Osteocyte (in vitro differentiated cells): Measurements from ENCODE around the gene OR52B6. TPM values are rescaled to one million over a fixed set of nuclear protein-coding genes. Genes with fewer than 3 reads are reported as not detected.
A peak's percentile ranks its signal among the peaks of the same experiment; 100 is the strongest.

ENCODE experiments used
- DNase-seq: peaks from one replicate; pipeline ENCODE4 v3.0.0; 2021; ENCODE audit warnings: mixed read lengths; ENCODE audit not compliant: unreplicated experiment; ENCODE audit errors: extremely low spot score
- H3K27ac Mint-ChIP-seq: one replicate; pipeline ENCODE4 v1.8.0; 2021; ENCODE audit warnings: mild to moderate bottlenecking, mixed read lengths; ENCODE audit not compliant: unreplicated experiment
- H3K27me3 Mint-ChIP-seq: one replicate; pipeline ENCODE4 v1.8.0; 2021; ENCODE audit warnings: mixed read lengths; ENCODE audit not compliant: unreplicated experiment
- H3K36me3 Mint-ChIP-seq: one replicate; pipeline ENCODE4 v1.8.0; 2021; ENCODE audit warnings: mixed read lengths; ENCODE audit not compliant: unreplicated experiment
- H3K4me1 Mint-ChIP-seq: one replicate; pipeline ENCODE4 v1.8.0; 2021; ENCODE audit warnings: mixed read lengths; ENCODE audit not compliant: unreplicated experiment
- H3K4me3 Mint-ChIP-seq: one replicate; pipeline ENCODE4 v1.8.0; 2021; ENCODE audit warnings: mild to moderate bottlenecking, moderate library complexity, mixed read lengths; ENCODE audit not compliant: unreplicated experiment
- H3K9me3 Mint-ChIP-seq: one replicate; pipeline ENCODE4 v1.8.0; 2021; ENCODE audit warnings: mixed read lengths; ENCODE audit not compliant: unreplicated experiment
- CTCF ChIP-seq: fragments of 200-600 bp; sonication (generic); IDR thresholded peaks from 2 replicates; pipeline ENCODE4 v1.5.0; 2021; ENCODE audit warnings: antibody characterized with exemption, mild to moderate bottlenecking, moderate library complexity
- total RNA-seq: library from RNA; stranded (reverse); gene quantifications from 2 replicates; pipeline ENCODE4 v1.2.1, GENCODE V29; 2021

Gene OR52B6
- total RNA-seq, 1 donor from 2014 or later, result not detected

DNA sequence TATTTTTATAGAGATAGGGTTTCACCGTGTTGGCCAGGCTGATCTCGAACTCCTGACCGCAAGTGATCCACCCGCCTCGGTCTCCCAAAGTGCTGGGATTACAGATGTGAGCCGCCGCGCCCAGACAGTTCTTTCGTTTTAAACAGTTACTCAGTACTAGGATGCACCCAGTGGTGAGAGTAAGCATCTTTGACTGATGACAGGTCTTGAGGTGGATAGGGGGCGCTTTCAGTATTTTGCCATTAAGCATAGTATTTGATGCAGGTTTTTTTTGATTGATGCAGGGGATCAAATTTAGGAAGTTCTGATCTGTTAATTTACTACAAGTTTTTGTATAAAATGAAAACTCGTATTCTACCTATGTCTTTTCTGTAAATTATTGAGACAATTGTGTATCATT lies 30.9 kb downstream of the OR52B6 start:
- no peaks in the 10 kb centered on the region for H3K27me3 Mint-ChIP-seq
- DNase-seq, result no peak
- no peak overlapping the region for H3K27ac Mint-ChIP-seq
- no peak for TF ChIP-seq CTCF
- H3K9me3 Mint-ChIP-seq, result no peaks in the 10 kb centered on the region
- H3K36me3 Mint-ChIP-seq, result no peaks in the 10 kb centered on the region
- H3K4me3 Mint-ChIP-seq, result no peak overlapping the region
- H3K4me1 Mint-ChIP-seq, result peaks cover 6% of the 10 kb centered on the region

GRCh38 chr11:5618807-5619206 lies 38.1 kb downstream of the OR52B6 start:
- DNase-seq, result no peak
- H3K4me3 Mint-ChIP-seq, result no peak overlapping the region
- H3K27me3 Mint-ChIP-seq, result no peaks in the 10 kb centered on the region
- H3K36me3 Mint-ChIP-seq, result no peaks in the 10 kb centered on the region
- no peak for TF ChIP-seq CTCF
- peaks cover 37% of the 10 kb centered on the region for H3K4me1 Mint-ChIP-seq
- H3K9me3 Mint-ChIP-seq, result no peaks in the 10 kb centered on the region
- no peak overlapping the region for H3K27ac Mint-ChIP-seq

DNA sequence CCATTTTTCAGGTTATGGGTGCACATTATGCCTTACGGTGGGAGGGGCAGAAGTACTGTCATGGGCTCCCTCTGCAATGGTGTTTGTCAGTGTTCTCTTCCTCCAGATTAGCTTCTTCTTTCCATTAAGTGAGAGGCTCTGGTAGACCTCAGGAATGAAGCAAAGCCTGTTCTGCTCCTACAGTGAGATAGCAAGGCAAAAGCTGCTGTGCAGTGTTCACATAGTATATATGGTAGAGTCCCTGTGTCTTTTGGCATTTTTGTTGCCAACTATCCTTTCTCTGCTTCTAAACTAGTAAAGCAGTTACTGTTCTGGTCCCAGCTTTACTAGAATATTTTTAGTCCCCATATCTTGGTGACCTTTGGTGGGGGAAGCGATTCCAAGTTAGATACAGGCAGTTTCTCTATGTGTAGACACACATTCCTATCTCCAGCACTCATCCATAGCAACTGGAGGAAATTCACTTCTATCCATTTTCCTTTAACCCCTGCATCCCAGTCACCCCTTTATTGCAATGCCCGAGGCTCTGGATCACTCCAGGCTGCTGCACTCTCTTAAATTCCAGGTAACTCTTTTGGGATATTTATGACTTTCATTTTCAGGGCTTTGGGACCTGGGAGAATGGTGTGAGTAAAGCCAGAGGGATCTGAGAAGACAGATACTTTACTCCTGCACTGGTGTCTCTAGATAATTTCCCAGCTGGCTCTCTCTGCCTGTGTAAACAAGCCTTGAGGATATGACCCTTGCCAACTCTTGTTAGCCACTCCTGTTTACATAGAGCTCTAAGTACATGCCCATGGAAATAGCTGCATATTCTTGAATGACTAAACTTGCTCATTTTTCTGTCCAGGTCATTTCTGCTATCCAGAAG lies 40.2 kb downstream of the OR52B6 start:
- peak; percentile 56 for DNase-seq
- peak overlapping the region; percentile 31 for H3K4me3 Mint-ChIP-seq
- no peaks in the 10 kb centered on the region for H3K36me3 Mint-ChIP-seq

GRCh38 chr11:5621580-5621979 lies 40.9 kb downstream of the OR52B6 start:
- H3K27ac Mint-ChIP-seq, result peak overlapping the region; percentile 85
- H3K4me3 Mint-ChIP-seq, result no peak overlapping the region
- H3K4me1 Mint-ChIP-seq, result peaks cover 56% of the 10 kb centered on the region
- no peaks in the 10 kb centered on the region for H3K9me3 Mint-ChIP-seq
- peaks cover 2% of the 10 kb centered on the region for H3K36me3 Mint-ChIP-seq
- no peak for DNase-seq
- no peaks in the 10 kb centered on the region for H3K27me3 Mint-ChIP-seq
- no peak for TF ChIP-seq CTCF

More for the DNA sequence above, 40.2 kb downstream of the OR52B6 start:
- no peak for TF ChIP-seq CTCF
- H3K27me3 Mint-ChIP-seq, result no peaks in the 10 kb centered on the region
- H3K27ac Mint-ChIP-seq, result peak overlapping the region; percentile 85
- H3K9me3 Mint-ChIP-seq, result no peaks in the 10 kb centered on the region
- peaks cover 52% of the 10 kb centered on the region for H3K4me1 Mint-ChIP-seq

- Mint-ChIP-seq H3K4me3 (no peak overlapping the region), H3K9me3 (no peaks in the 10 kb centered on the region), H3K4me1 (peaks cover 56% of the 10 kb centered on the region), H3K36me3 (peaks cover 2% of the 10 kb centered on the region), H3K27me3 (no peaks in the 10 kb centered on the region), H3K27ac (no peak overlapping the region)
- no peak for TF ChIP-seq CTCF
- no peak for DNase-seq
Measured at GRCh38 chr11:5622802-5623201, 42.1 kb downstream of the OR52B6 start.
